GM23338 (cell line): ENCODE data around the gene CCDC91. TPM values are rescaled to one million over a fixed set of nuclear protein-coding genes. Genes with fewer than 3 reads are reported as not detected.

ENCODE experiments used
- ATAC-seq: fragments of 200-7000 bp; cut with Tn5 transposase; 3 replicates; pipeline ENCODE4 v1.9.1; 2020
- DNase-seq: peaks from one replicate; pipeline ENCODE4 v3.0.0-alpha.2; 2015; ENCODE audit warnings: low spot score
- H2AFZ ChIP-seq: fragments of 200-600 bp; sonication (generic); 2 replicates; pipeline ENCODE4 v1.8.0; 2016; ENCODE audit warnings: antibody characterized with exemption, mild to moderate bottlenecking, moderate library complexity
- H3F3A ChIP-seq: fragments of 200-600 bp; sonication (generic); replicated peaks from 2 replicates; pipeline ENCODE4 v1.8.0; 2017; ENCODE audit warnings: antibody characterized with exemption, mixed run types, low read depth
- H3K27ac ChIP-seq: fragments of 200-600 bp; sonication (generic); 2 replicates; pipeline ENCODE4 v1.6.1; 2016; ENCODE audit warnings: low read depth
- H3K27me3 ChIP-seq: fragments of 200-600 bp; sonication (generic); 2 replicates; pipeline ENCODE4 v1.8.0; 2016; ENCODE audit warnings: mild to moderate bottlenecking, mixed run types, moderate library complexity; ENCODE audit not compliant: insufficient read depth
- H3K36me3 ChIP-seq: fragments of 200-600 bp; sonication (generic); 2 replicates; pipeline ENCODE4 v1.8.0; 2016; ENCODE audit warnings: mild to moderate bottlenecking; ENCODE audit not compliant: insufficient read depth
- H3K4me1 ChIP-seq: fragments of 200-600 bp; sonication (generic); 2 replicates; pipeline ENCODE4 v1.8.0; 2016; ENCODE audit warnings: mild to moderate bottlenecking, moderate library complexity; ENCODE audit not compliant: insufficient read depth
- H3K4me2 ChIP-seq: fragments of 200-600 bp; sonication (generic); 2 replicates; pipeline ENCODE4 v1.7.1; 2017; ENCODE audit warnings: mixed run types
- H3K4me3 ChIP-seq: fragments of 200-600 bp; sonication (generic); 2 replicates; pipeline ENCODE4 v1.6.1; 2016; ENCODE audit warnings: mixed run types
- H3K79me2 ChIP-seq: fragments of 200-600 bp; sonication (generic); replicated peaks from 2 replicates; pipeline ENCODE4 v1.8.0; 2017; ENCODE audit warnings: mild to moderate bottlenecking; ENCODE audit not compliant: insufficient read depth
- H3K9me2 ChIP-seq: fragments of 200-600 bp; sonication (generic); 2 replicates; pipeline ENCODE4 v1.8.0; 2017; ENCODE audit not compliant: insufficient read depth
- H4K20me1 ChIP-seq: fragments of 200-600 bp; sonication (generic); replicated peaks from 2 replicates; pipeline ENCODE4 v1.8.0; 2017; ENCODE audit warnings: mild to moderate bottlenecking; ENCODE audit not compliant: insufficient read depth
- H3K27ac Mint-ChIP-seq: 2 replicates; pipeline ENCODE4 v1.8.0; 2020; ENCODE audit warnings: inconsistent platforms, mild to moderate bottlenecking, moderate library complexity, mixed read lengths
- H3K27me3 Mint-ChIP-seq: 3 replicates; pipeline ENCODE4 v1.8.0; 2022; ENCODE audit warnings: low read depth, mild to moderate bottlenecking, moderate library complexity, mixed read lengths, inconsistent platforms; ENCODE audit not compliant: insufficient read depth, poor library complexity
- H3K36me3 Mint-ChIP-seq: 3 replicates; pipeline ENCODE4 v1.8.0; 2021; ENCODE audit warnings: low read depth, mild to moderate bottlenecking, inconsistent platforms, moderate library complexity, mixed read lengths
- H3K4me1 Mint-ChIP-seq: 3 replicates; pipeline ENCODE4 v1.8.0; 2020; ENCODE audit warnings: mild to moderate bottlenecking, inconsistent platforms, mixed read lengths
- H3K4me3 Mint-ChIP-seq: 3 replicates; pipeline ENCODE4 v1.8.0; 2021; ENCODE audit warnings: moderate library complexity, mild to moderate bottlenecking, inconsistent platforms, mixed read lengths
- H3K9me3 Mint-ChIP-seq: 3 replicates; pipeline ENCODE4 v1.8.0; 2020; ENCODE audit warnings: moderate library complexity, mild to moderate bottlenecking, inconsistent platforms, mixed read lengths
- CREB1 ChIP-seq: fragments of 250-450 bp; sonication (Bioruptor Pico); IDR thresholded peaks from 2 replicates; pipeline ENCODE4 v1.5.0; 2020; ENCODE audit warnings: low read depth, mild to moderate bottlenecking, moderate library complexity
- ETS1 ChIP-seq: IDR thresholded peaks from 2 replicates; pipeline ENCODE4 v1.6.1; 2016; ENCODE audit warnings: antibody characterized with exemption
- JUNB ChIP-seq: IDR thresholded peaks from one replicate; pipeline ENCODE4 v1.6.1; 2016; ENCODE audit warnings: antibody characterized with exemption; ENCODE audit not compliant: unreplicated experiment
- NANOG ChIP-seq: IDR thresholded peaks from 2 replicates; pipeline ENCODE4 v1.6.1; 2016; ENCODE audit warnings: antibody characterized with exemption, borderline replicate concordance
- POLR2AphosphoS5 ChIP-seq: IDR thresholded peaks from 2 replicates; pipeline ENCODE4 v1.6.1; 2016; ENCODE audit warnings: antibody characterized with exemption, low read depth
- STAT1 ChIP-seq: IDR thresholded peaks from one replicate; pipeline ENCODE4 v1.6.1; 2016; ENCODE audit warnings: antibody characterized with exemption; ENCODE audit not compliant: unreplicated experiment
- ZNF114 ChIP-seq: fragments of 250-450 bp; sonication (Bioruptor Pico); IDR thresholded peaks from 2 replicates; pipeline ENCODE4 v1.5.0; 2020; ENCODE audit warnings: mild to moderate bottlenecking, moderate library complexity
- ZNF331 ChIP-seq: fragments of 250-450 bp; sonication (Bioruptor Pico); IDR thresholded peaks from 2 replicates; pipeline ENCODE4 v1.5.0; 2020; ENCODE audit warnings: low read depth, mild to moderate bottlenecking, moderate library complexity
- ZNF462 ChIP-seq: fragments of 250-450 bp; sonication (Bioruptor Pico); IDR thresholded peaks from 2 replicates; pipeline ENCODE4 v1.5.0; 2020; ENCODE audit warnings: mild to moderate bottlenecking, moderate library complexity
- polyA plus RNA-seq: library from polyadenylated mRNA; unstranded; fragments of >200 nt; fragmentation: Nextera tagmentation; extraction: Ambion mirVana; gene quantifications from 2 replicates; pipeline ENCODE4 v1.2.1, GENCODE V29; 2016
- total RNA-seq: library from RNA; depleted of rRNA; stranded (reverse); fragments of >200 nt; shearing (Covaris generic); gene quantifications from 2 replicates; pipeline ENCODE4 v1.2.3, GENCODE V29; 2014

The CCDC91 gene
- total and polyA plus RNA-seq, 2 experiments from 2014 or later, result 24.7 to 48.7 TPM

GRCh38 chr12:28442101-28442500 lies 251.8 kb downstream of the CCDC91 start (continued):
- TF ChIP-seq ZNF462 (CRISPR knock-in tag), result no peak
- TF ChIP-seq STAT1, result no peak

- no peaks in the 10 kb centered on the region for H3K9me3 Mint-ChIP-seq
- H3K79me2 ChIP-seq, result no peaks in the 10 kb centered on the region
- no peak overlapping the region for H3K27ac Mint-ChIP-seq
- no peak for ATAC-seq
- no peaks in the 10 kb centered on the region for H3K4me1 ChIP-seq
- no peaks in the 10 kb centered on the region for H3K9me2 ChIP-seq
- no peak for DNase-seq
- H3K36me3 ChIP-seq, result no peaks in the 10 kb centered on the region
- no peak overlapping the region for H2AFZ ChIP-seq
- no peak overlapping the region for H3K27ac ChIP-seq
- H3K36me3 Mint-ChIP-seq, result no peaks in the 10 kb centered on the region
- no peak overlapping the region for H3K4me3 Mint-ChIP-seq
- H3K27me3 Mint-ChIP-seq, result no peaks in the 10 kb centered on the region
- no peak overlapping the region for H3K4me3 ChIP-seq
- no peaks in the 10 kb centered on the region for H3F3A ChIP-seq
- H3K27me3 ChIP-seq, result no peaks in the 10 kb centered on the region
- H3K4me2 ChIP-seq, result no peak overlapping the region
- H3K4me1 Mint-ChIP-seq, result peaks cover 4% of the 10 kb centered on the region; the same call in 2 of the 3 replicates
- H4K20me1 ChIP-seq, result no peaks in the 10 kb centered on the region
- TF ChIP-seq ETS1 (no peak), ZNF331 (CRISPR knock-in tag) (no peak), ZNF114 (CRISPR knock-in tag) (no peak), JUNB (no peak), NANOG (no peak), POLR2AphosphoS5 (no peak), ZNF462 (CRISPR knock-in tag) (no peak), CREB1 (CRISPR knock-in tag) (no peak)
These were observed 253.1 kb downstream of the CCDC91 start for GRCh38 chr12:28443337-28443736.
